Activated naive CD4-positive, alpha-beta T cell treated with anti-CD3 and anti-CD28 coated beads for 36 hours (primary cell): Measurements from ENCODE around the gene IGF1R. TPM values are rescaled to one million over a fixed set of nuclear protein-coding genes. Genes with fewer than 3 reads are reported as not detected.
A peak's percentile ranks its signal among the peaks of the same experiment; 100 is the strongest.

Experiments used
- CTCF ChIA-PET: fragments of 350-600 bp; sonication (Branson Sonifier 250); formaldehyde crosslinking; loops from one replicate; lab custom pipeline; 2021; ENCODE audit warnings: antibody characterized with exemption; lab: Charles Lee
- DNase-seq: peaks from one replicate; pipeline ENCODE4 v3.0.0-alpha.2; 2020
- H3K27ac Mint-ChIP-seq: one replicate; pipeline ENCODE4 v1.8.0; 2021; ENCODE audit warnings: mild to moderate bottlenecking, mixed read lengths
- H3K27me3 Mint-ChIP-seq: one replicate; pipeline ENCODE4 v1.8.0; 2021; ENCODE audit warnings: low read depth, mixed read lengths
- H3K36me3 Mint-ChIP-seq: one replicate; pipeline ENCODE4 v1.8.0; 2021; ENCODE audit warnings: low read depth, mixed read lengths
- H3K4me1 Mint-ChIP-seq: one replicate; pipeline ENCODE4 v1.8.0; 2021; ENCODE audit warnings: low read depth, mixed read lengths
- H3K4me3 Mint-ChIP-seq: one replicate; pipeline ENCODE4 v1.8.0; 2021; ENCODE audit warnings: mild to moderate bottlenecking, moderate library complexity, mixed read lengths
- H3K9me3 Mint-ChIP-seq: one replicate; pipeline ENCODE4 v1.8.0; 2021; ENCODE audit warnings: mixed read lengths
- intact Hi-C: fragments of 100-400 bp; cut with micrococcal nuclease; formaldehyde crosslinking; loops from one replicate; pipeline ENCODE4 v1.15.1; 2023
- total RNA-seq, 2 experiments: library from RNA; stranded (reverse); gene quantifications; one replicate each; pipeline ENCODE4 v1.2.3, GENCODE V29; 2021

Gene IGF1R
- total RNA-seq, 2 experiments from 2014 or later: 25.6 to 26.6 TPM

DNA sequence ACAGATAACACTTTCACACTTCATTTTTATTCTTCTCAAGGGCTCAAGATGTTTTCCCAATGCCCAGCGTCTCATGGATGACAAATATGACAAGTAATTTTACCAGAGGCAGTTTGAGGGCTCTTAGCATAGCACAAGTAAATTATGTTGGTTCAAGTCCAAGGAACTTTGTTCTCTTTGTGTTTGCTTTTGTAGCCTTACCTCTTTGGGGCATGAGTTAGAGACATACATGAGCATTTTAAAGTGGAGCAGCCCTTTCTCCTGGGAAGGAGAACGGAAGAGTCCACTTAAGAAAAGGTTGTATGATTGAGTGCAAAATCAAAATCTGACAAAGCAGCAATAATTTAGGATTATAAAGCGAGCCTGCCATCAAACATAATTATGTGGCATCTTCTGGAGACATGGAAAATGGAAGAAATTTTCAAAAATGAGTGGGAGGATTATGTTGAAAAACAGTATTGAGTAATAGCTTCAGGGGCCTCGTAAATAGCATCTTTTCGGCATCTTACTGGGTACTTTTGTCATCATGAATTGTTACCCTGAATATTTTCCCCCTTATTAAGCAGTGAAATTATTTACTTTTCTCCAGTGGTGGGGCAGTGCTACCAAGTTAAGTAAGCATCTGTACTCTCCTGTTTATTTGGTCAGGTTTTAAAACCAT is 293.4 kb downstream of the IGF1R start:
- H3K36me3 Mint-ChIP-seq: peaks cover 38% of the 10 kb centered on the region
- peaks cover 5% of the 10 kb centered on the region for H3K4me1 Mint-ChIP-seq
- intact Hi-C loops: no loop called here
- H3K9me3 Mint-ChIP-seq: no peaks in the 10 kb centered on the region
- no peaks in the 10 kb centered on the region for H3K27me3 Mint-ChIP-seq
- H3K4me3 Mint-ChIP-seq: no peak overlapping the region
- no peak overlapping the region for H3K27ac Mint-ChIP-seq
- no peak for DNase-seq
- CTCF ChIA-PET: no interaction called here

DNA sequence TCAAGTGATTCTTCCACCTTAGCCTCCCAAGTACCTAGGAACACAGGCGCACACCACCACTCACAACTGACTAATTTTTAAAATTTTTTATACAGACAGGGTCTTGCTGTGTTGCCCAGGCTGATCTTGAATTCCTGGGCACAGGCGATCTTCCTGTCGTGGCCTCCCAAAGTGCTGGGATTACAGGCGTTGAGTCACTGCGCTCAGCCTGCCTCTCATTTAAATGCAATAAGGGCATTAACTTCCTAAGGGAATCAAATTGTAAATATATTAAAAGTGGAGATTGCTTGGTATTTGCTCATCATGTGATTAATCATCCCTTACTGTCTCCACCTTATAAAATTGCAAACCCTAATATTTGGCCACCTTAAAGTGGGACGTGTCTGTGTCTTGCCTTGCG is 294.1 kb downstream of the IGF1R start:
- peaks cover 4% of the 10 kb centered on the region for H3K4me1 Mint-ChIP-seq
- H3K27me3 Mint-ChIP-seq: no peaks in the 10 kb centered on the region
- intact Hi-C loops: no loop called here
- H3K36me3 Mint-ChIP-seq: peaks cover 35% of the 10 kb centered on the region
- DNase-seq: no peak
- H3K27ac Mint-ChIP-seq: no peak overlapping the region
- CTCF ChIA-PET: interaction anchor here (0.6 kb wide), 1 partner anchor 60 kb away, joined by 3 read pairs; no protein-coding TSS in a partner anchor
- H3K9me3 Mint-ChIP-seq: no peaks in the 10 kb centered on the region
- H3K4me3 Mint-ChIP-seq: no peak overlapping the region

DNA sequence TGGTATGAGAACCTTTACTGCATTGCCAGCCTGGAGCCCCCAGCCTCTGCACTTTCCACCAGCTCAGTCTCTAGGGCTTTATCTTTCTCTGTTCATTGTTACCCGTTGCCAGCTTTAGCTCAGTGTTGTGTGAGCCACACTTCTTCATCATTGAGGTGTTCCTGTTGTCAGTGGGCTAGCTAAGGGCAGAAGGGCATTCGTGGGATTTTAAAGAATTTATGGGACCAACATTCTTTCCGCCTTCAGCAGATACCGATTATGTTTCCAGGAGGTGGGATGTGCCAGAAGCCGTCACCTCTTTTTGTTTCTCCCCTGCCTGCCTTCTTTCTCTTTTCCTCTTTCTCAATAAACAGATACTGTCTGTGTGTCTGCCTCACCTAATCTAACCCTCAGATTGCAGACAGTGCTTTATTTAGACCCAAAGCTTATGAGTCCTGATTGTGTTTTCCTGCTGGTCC is 294.7 kb downstream of the IGF1R start:
- CTCF ChIA-PET: no interaction called here
- intact Hi-C loops: no loop called here
- Mint-ChIP-seq H3K36me3 (peaks cover 31% of the 10 kb centered on the region), H3K9me3 (no peaks in the 10 kb centered on the region), H3K27me3 (no peaks in the 10 kb centered on the region), H3K27ac (no peak overlapping the region), H3K4me3 (no peak overlapping the region), H3K4me1 (no peaks in the 10 kb centered on the region)
- DNase-seq: no peak

DNA sequence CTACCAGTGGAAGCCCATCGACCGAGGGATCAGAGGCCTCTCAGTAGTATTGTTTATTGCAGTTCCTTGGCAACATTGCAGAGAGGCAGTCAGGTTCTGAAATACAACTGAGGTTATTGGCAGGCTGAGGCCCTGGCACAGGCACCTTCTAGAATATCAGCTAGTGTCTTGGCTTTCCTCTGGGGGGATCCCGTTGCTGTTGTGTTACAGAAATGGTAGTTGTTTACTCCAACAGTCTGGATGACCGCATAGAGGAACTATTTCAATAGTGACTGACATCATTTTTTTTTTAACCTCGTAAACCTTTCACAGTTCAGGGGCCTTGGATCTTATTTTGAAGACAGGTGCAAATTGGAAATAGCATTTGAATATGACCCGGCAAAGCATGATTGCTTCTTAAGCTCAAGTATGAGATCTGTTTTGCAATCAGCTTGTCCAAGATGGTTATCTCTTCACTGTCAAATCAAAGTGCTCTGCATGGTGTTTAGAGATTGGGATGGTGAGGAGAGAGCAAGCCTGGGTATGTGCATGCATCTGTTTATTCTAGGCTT is 295.3 kb downstream of the IGF1R start:
- no peaks in the 10 kb centered on the region for H3K4me1 Mint-ChIP-seq
- H3K4me3 Mint-ChIP-seq: no peak overlapping the region
- H3K27me3 Mint-ChIP-seq: no peaks in the 10 kb centered on the region
- CTCF ChIA-PET: no interaction called here
- H3K36me3 Mint-ChIP-seq: peaks cover 30% of the 10 kb centered on the region
- H3K9me3 Mint-ChIP-seq: no peaks in the 10 kb centered on the region
- intact Hi-C loops: no loop called here
- H3K27ac Mint-ChIP-seq: no peak overlapping the region
- DNase-seq: no peak

DNA sequence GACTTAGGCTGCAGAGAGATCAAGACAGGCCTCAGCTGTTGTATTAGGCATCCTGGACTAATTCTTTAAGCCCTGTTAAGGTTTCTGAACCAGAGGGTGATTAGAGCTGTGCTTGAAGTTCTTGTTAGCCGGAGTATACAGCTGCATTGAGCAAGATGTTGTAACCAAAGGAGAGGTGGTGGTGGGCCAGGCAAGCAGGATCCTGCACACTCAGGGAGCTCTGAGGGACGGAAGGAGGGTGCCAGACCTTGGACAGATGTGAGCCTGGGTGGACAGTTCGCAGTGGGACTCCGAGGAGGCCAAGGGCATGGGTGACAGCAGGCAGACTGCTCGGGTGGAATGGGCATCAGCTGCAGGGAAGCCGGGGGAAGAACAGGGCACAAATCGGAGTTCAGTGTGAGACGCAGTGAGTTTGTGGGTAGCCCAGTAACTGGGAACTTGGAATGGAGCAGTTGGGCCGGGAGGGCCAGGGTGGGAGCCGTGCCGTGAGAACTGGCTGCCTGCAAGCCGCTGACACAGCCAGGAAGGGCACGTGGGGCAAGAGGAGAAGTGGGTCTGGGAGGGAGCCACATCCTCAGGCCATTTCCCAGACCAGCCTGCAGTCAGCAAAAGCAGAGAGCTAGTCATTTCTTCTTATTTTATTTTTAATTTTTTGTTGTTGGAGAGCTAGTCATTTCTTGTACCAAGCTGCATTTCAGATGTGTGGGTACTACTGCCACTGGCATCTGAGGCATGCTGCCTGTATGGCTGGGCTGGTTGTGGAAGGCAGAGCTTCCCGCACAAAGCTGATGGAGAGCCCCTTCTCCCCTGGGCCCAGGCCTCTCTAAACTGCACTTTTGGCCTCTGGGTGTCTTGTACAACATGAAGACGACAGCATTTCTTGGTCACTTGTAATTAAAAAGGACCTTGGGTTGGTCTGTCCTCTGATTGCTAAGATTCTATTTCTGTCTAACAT is 298.2 kb downstream of the IGF1R start:
- no peaks in the 10 kb centered on the region for H3K9me3 Mint-ChIP-seq
- H3K4me3 Mint-ChIP-seq: no peak overlapping the region
- peaks cover 3% of the 10 kb centered on the region for H3K4me1 Mint-ChIP-seq
- no peaks in the 10 kb centered on the region for H3K27me3 Mint-ChIP-seq
- intact Hi-C loops: no loop called here
- CTCF ChIA-PET: interaction anchor here (0.6 kb wide), 1 partner anchor 77 kb away, joined by 3 read pairs; no protein-coding TSS in a partner anchor
- no peak for DNase-seq
- no peak overlapping the region for H3K27ac Mint-ChIP-seq
- H3K36me3 Mint-ChIP-seq: peaks cover 30% of the 10 kb centered on the region

DNA sequence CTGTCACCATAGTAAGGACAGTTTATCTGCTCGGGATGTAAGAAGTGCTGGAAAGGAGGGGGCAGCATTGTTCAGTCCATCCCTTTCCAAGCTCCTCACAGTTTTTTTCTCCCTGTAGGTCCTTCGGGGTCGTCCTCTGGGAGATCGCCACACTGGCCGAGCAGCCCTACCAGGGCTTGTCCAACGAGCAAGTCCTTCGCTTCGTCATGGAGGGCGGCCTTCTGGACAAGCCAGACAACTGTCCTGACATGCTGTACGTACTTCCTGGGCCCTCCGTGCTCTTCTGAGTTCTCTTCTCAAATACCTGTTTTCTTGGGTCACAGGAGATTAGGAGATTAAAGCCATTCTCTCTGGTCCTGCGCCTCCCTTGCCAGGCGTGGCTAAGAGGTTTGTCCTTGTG is 300.1 kb downstream of the IGF1R start:
- Mint-ChIP-seq H3K9me3 (no peaks in the 10 kb centered on the region), H3K27me3 (no peaks in the 10 kb centered on the region), H3K4me1 (peaks cover 17% of the 10 kb centered on the region), H3K27ac (no peak overlapping the region), H3K4me3 (no peak overlapping the region), H3K36me3 (peaks cover 31% of the 10 kb centered on the region)
- CTCF ChIA-PET: no interaction called here
- DNase-seq: no peak
- intact Hi-C loops: no loop called here

DNA sequence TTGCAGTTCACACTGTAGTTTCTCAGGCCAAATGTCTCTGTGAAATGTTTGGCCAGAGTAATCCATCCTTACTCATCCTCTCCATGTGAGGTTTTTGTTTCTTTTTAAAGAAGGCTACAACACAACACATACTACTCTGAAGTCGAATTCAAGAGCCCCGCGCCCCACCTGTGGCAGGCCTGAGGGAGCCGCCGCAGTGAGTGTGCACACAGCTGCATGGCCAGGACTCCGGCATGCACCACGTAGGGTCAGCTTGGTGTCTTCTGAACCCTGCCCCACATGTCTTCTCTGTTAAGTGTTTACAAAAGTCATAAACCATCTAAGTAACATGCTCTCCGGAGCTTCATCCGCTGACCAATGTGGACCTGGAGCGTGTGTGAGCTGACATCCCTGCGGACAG is 300.6 kb downstream of the IGF1R start:
- intact Hi-C loops: no loop called here
- Mint-ChIP-seq H3K9me3 (no peaks in the 10 kb centered on the region), H3K27ac (no peak overlapping the region), H3K36me3 (peaks cover 34% of the 10 kb centered on the region), H3K4me1 (peaks cover 18% of the 10 kb centered on the region), H3K4me3 (no peak overlapping the region), H3K27me3 (no peaks in the 10 kb centered on the region)
- CTCF ChIA-PET: no interaction called here
- DNase-seq: no peak

DNA sequence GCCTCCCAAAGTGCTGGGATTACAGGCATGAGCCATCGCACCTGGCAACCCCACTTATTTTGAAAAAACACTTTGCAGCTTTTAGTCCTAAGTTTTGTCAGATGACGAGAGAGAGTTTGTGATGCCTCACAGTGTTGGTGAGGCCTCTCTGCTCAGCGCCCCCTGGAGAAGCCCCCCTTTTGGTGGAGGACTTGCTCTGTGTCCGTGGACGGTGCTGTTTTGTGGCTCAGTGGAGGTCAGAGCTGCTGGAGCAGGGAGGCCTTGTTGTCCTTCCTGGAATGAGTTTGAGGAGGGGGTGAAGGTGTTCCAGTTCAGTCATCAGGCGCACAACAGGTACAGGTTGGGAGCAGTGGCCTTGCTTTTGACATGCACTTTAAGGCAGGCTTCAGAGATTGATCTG is 301.3 kb downstream of the IGF1R start:
- peaks cover 32% of the 10 kb centered on the region for H3K36me3 Mint-ChIP-seq
- no peaks in the 10 kb centered on the region for H3K9me3 Mint-ChIP-seq
- H3K27ac Mint-ChIP-seq: no peak overlapping the region
- no peak for DNase-seq
- H3K4me3 Mint-ChIP-seq: no peak overlapping the region
- CTCF ChIA-PET: no interaction called here
- H3K27me3 Mint-ChIP-seq: no peaks in the 10 kb centered on the region
- intact Hi-C loops: no loop called here
- H3K4me1 Mint-ChIP-seq: peaks cover 18% of the 10 kb centered on the region

DNA sequence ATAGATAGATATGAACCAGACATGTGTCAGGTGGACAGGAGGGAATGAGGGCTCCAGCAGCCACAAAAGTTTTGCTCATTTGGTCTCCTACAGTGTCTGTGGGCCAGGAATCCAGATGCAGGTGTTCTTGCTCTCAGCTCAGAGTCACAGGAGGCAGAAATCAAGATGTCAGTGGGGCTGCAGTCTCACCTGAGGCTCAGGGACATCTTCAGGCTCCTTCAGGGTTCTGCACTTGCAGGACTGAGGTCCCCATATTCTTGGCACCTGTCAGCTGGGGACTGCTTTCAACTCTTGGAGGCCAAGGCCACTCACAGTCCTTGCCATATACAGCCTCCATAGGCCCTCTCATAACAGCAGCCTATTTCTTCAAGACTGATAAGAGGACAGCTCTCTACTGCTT is 301.9 kb downstream of the IGF1R start:
- DNase-seq: no peak
- CTCF ChIA-PET: no interaction called here
- Mint-ChIP-seq H3K9me3 (no peaks in the 10 kb centered on the region), H3K4me1 (peaks cover 18% of the 10 kb centered on the region), H3K27me3 (no peaks in the 10 kb centered on the region), H3K27ac (no peak overlapping the region), H3K36me3 (peaks cover 30% of the 10 kb centered on the region), H3K4me3 (no peak overlapping the region)
- intact Hi-C loops: no loop called here

DNA sequence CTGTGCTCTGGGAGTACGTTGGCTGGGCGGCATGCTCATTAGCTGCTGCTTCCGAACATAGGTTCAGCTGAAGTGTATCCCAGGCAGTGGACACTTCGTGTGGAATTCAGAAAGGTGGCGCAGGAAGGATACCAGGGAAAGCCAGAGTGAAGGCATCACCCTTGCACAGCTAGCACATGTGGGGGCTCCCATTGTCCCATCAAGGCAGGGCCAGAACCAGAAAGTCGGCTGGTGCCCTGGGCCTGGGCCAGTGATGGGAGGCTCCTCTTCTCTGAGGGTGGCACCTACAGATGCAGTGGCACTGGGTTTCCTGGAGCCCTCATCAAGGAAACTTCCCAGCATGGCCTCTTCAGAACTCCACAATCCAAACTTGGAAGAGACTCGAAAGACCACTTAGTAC is 302.7 kb downstream of the IGF1R start:
- CTCF ChIA-PET: no interaction called here
- H3K4me3 Mint-ChIP-seq: no peak overlapping the region
- peaks cover 26% of the 10 kb centered on the region for H3K36me3 Mint-ChIP-seq
- H3K9me3 Mint-ChIP-seq: no peaks in the 10 kb centered on the region
- no peaks in the 10 kb centered on the region for H3K27me3 Mint-ChIP-seq
- no peak for DNase-seq
- intact Hi-C loops: no loop called here
- peaks cover 18% of the 10 kb centered on the region for H3K4me1 Mint-ChIP-seq
- H3K27ac Mint-ChIP-seq: no peak overlapping the region

DNA sequence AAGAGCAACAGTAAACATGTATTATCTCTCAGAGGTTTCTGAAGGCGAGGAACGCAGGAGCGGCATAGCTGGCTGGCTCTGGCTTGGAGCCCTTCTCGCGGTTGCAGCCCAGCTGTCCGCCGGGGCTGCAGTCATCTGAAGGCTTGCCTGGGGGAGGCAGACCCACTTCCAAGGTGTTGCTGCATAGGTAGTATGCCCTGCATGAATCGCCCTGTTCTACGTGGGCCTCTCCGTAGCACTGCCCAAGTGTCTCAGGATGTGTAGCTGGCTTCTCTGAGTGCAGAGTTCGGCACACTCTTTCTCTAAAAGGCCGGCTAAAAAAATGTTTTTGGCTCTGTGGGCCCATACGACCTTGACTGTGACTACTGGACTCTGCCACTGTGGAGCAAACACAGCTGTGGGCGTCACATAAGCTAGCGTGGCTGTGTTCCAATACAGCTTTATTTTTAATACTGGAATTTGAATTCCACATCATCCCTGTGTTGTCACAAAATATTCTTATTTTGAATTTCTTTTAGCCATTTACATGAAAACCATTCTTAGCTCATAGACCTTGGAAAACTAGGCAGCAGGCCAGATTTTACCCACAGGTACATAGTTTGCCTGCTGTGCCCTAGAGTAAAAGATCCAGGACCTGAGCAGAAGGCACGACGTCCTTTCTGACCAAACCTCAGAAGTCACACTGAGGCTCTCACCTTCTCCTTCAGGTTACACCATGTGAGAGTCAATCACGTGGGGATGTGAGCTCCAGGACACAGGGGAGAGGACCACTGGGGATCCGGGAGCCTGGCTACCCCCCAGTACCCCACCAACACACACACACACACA is 303.4 kb downstream of the IGF1R start:
- H3K4me3 Mint-ChIP-seq: no peak overlapping the region
- CTCF ChIA-PET: no interaction called here
- H3K27me3 Mint-ChIP-seq: no peaks in the 10 kb centered on the region
- H3K4me1 Mint-ChIP-seq: peaks cover 18% of the 10 kb centered on the region
- intact Hi-C loops: no loop called here
- H3K9me3 Mint-ChIP-seq: no peaks in the 10 kb centered on the region
- no peak for DNase-seq
- no peak overlapping the region for H3K27ac Mint-ChIP-seq
- H3K36me3 Mint-ChIP-seq: peaks cover 24% of the 10 kb centered on the region

DNA sequence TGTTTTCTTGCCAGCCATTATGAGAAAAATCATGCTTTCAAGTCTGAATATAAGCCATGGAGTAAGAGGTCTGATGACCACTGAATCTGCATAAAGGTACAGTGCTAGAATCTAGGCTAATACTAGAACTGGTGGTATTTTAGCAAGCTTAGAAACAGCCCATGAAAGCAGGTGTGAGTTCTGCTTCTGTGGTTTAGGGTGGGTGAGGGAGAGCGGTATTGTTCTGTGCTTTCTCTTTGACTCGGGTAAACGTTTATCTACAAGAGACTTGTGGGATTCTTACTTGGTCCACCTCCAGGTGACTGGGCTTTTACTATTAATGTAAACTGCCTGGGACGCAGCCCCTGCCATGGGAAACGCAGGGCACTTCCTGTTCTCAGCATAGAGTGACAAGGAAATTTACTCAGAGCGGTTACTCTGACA is 304.1 kb downstream of the IGF1R start:
- intact Hi-C loops: no loop called here
- Mint-ChIP-seq H3K4me1 (peaks cover 18% of the 10 kb centered on the region), H3K27ac (peak overlapping the region; percentile 61), H3K4me3 (no peak overlapping the region), H3K36me3 (peaks cover 30% of the 10 kb centered on the region), H3K27me3 (no peaks in the 10 kb centered on the region), H3K9me3 (no peaks in the 10 kb centered on the region)
- peak; percentile 37 for DNase-seq
- CTCF ChIA-PET: interaction anchor here (0.8 kb wide), 1 partner anchor 124 kb away, joined by 3 read pairs; no protein-coding TSS in a partner anchor
